Measurements from ENCODE around the gene PTX4.

PTX4 gene

GRCh38 chr16:1451702-1452392 lies 36.9 kb downstream of the PTX4 start:
- no peak for DNase-seq (ENCODE audit: low read depth)
- TF ChIP-seq, protein P1, sequence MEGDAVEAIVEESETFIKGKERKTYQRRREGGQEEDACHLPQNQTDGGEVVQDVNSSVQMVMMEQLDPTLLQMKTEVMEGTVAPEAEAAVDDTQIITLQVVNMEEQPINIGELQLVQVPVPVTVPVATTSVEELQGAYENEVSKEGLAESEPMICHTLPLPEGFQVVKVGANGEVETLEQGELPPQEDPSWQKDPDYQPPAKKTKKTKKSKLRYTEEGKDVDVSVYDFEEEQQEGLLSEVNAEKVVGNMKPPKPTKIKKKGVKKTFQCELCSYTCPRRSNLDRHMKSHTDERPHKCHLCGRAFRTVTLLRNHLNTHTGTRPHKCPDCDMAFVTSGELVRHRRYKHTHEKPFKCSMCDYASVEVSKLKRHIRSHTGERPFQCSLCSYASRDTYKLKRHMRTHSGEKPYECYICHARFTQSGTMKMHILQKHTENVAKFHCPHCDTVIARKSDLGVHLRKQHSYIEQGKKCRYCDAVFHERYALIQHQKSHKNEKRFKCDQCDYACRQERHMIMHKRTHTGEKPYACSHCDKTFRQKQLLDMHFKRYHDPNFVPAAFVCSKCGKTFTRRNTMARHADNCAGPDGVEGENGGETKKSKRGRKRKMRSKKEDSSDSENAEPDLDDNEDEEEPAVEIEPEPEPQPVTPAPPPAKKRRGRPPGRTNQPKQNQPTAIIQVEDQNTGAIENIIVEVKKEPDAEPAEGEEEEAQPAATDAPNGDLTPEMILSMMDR (conservative IDR thresholded peaks at IDR 0.05; ENCODE audit: low read length) = no peak
- H3K4me3 ChIP-seq (ENCODE audit: low read length) = no peak overlapping the region

DNA sequence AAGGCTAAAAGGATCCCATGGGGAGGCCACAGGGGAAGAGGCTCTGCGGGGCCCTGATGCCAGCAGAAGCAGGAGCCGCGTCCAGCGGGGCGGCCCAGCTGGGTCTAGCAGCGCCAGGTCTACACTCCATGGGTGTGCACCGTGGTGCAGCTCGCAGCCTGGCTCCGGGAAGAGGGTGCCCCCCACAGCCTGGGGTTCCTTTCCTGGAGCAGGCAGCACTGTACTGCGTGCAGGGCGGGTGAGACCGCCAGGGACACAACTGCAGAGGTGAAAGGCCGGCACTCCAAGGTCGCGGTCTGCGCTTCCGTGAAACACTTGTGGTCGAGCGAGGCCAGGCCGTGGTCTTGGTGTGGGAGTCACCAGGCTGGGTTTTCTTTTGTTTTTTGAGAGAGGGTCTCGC lies 37.9 kb downstream of the PTX4 start:
- no peak overlapping the region for H3K4me3 ChIP-seq (ENCODE audit: low read length)
- TF ChIP-seq, protein P1 (conservative IDR thresholded peaks at IDR 0.05; ENCODE audit: low read length) = no peak
- no peak for DNase-seq (ENCODE audit: low read depth)

DNA sequence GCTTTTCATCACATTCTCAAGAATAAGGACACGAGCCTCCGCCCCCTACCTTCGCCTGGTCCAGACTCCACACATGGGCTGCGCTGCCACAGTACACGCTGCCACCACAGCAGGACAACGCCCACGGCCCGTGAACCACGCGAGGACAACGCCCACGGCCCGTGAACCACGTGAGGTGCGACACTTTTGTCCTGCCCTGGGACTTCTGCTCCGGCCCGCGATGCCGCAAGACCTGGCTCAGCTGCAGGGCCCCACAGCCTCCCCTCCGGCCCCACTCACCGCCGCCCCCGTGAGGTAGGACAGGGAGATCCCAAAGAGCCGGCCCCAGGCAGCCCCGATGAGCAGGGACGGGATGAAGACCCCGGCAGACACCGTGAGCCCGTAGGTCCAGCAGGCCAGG lies 38.5 kb downstream of the PTX4 start:
- no peak overlapping the region for H3K4me3 ChIP-seq (ENCODE audit: low read length)
- TF ChIP-seq, protein P1 (conservative IDR thresholded peaks at IDR 0.05; ENCODE audit: low read length) = no peak
- DNase-seq (ENCODE audit: low read depth) = no peak

DNA sequence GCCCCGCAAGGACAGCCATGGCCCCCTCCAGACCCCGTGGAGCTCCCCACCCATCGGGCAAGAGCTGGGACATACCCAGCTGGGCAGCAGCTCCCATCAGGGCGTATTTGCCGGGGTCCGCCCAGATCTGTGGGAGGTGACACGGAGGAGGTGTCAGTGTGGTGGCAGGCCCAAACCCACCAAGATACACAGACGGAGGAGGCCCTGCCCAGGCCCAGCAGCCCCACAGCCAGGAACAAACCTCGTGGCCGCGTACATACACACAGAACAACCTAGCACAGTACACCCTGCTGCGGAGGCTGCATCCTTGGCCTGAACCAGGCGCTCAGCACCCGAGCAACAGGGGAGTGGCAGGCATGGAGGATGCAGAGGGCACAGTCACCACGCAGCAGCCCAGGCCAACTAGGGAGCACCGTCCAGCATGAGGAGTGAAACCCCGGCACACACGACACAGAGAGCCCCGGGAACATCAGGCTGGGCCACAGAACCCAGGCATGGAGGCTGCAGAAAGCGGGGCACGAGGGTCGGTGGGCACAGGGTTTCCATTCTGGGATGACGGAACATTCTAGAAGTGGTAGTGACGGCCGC lies 39.4 kb downstream of the PTX4 start:
- no peak overlapping the region for H3K4me3 ChIP-seq (ENCODE audit: low read length)
- no peak for DNase-seq (ENCODE audit: low read depth)
- TF ChIP-seq, protein P1 (conservative IDR thresholded peaks at IDR 0.05; ENCODE audit: low read length) = no peak

DNA sequence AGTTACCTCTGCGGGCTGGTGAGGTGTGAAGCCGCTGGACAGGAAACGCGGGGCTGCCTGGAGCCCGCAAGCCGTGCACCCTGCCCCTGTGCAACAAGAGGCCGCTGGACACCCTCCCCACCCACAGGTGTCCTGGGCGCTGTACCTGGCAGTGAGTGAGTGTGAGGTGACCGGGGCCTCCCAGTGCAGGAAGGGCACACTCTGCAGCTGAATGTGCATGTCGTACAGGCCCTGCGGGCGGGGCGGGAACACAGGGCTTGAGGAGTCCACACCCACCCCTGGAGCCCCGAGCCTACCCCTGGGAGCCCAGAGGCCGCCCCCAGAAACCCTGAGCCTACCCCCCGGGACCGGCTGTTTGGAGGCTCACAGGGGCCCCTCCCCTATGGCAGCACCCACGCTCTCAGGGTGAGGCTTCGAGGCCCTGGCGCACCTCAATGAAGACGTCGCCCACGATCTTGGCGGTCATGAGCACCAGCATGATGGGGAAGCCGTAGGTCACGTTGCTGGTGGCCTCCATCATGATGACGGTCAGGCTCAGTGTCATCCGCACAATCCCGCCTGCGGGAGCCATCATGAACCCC lies 40.1 kb downstream of the PTX4 start:
- no peak overlapping the region for H3K4me3 ChIP-seq (ENCODE audit: low read length)
- TF ChIP-seq, protein P1 (conservative IDR thresholded peaks at IDR 0.05; ENCODE audit: low read length) = no peak
- DNase-seq (ENCODE audit: low read depth) = no peak

- no peak overlapping the region for H3K4me3 ChIP-seq (ENCODE audit: low read length)
- DNase-seq (ENCODE audit: low read depth) = no peak
- TF ChIP-seq, protein P1 (conservative IDR thresholded peaks at IDR 0.05; ENCODE audit: low read length) = no peak
Measured at GRCh38 chr16:1447965-1448364, 40.8 kb downstream of the PTX4 start.
